ENCODE data around the gene CHI3L1.

- no peak for TF ChIP-seq CTCF (IDR thresholded peaks at IDR 0.05)
- TF ChIP-seq EZH2 (IDR thresholded peaks at IDR 0.05; ENCODE audit: borderline replicate concordance, insufficient read depth, low read depth, low read length, poor library complexity, severe bottlenecking): no peak
Measured at GRCh38 chr1:203137324-203137723, 49.2 kb downstream of the CHI3L1 start.

Data from B cell (primary cell).